SK-N-SH (cell line): Measurements from ENCODE around the gene ABCB6. TPM values are rescaled to one million over a fixed set of nuclear protein-coding genes. Genes with fewer than 3 reads are reported as not detected.
A peak's percentile ranks its signal among the peaks of the same experiment; 100 is the strongest.

Experiments used
- CTCF ChIA-PET: fragments of 300-600, 350-600 bp; formaldehyde crosslinking; extraction: SDS; loops from one replicate; lab custom pipeline; 2021; lab: Yijun Ruan, JAX
- POLR2A ChIA-PET: fragments of 350-600 bp; sonication (Branson Sonifier 250); formaldehyde crosslinking; extraction: SDS; loops from one replicate; lab custom pipeline; 2020; ENCODE audit warnings: antibody characterized with exemption, inconsistent platforms; lab: Yijun Ruan, JAX
- DNase-seq: peaks from one replicate; pipeline ENCODE4 v3.0.0; 2012
- H2AFZ ChIP-seq: fragments of 200-600 bp; sonication (generic); 2 replicates; pipeline ENCODE4 v1.8.1; 2016; ENCODE audit warnings: antibody characterized with exemption, mild to moderate bottlenecking, low read depth
- H3F3A ChIP-seq: fragments of 200-600 bp; sonication (generic); replicated peaks from 2 replicates; pipeline ENCODE3; 2016; ENCODE audit warnings: antibody characterized with exemption, mild to moderate bottlenecking; ENCODE audit not compliant: insufficient read depth
- H3K27ac ChIP-seq, 2 experiments: fragments of 200-500 bp in 1 of 2; fragments of 200-600 bp in 1 of 2; sonication (Bioruptor generic) in 1 of 2; sonication (generic), shearing (Covaris generic) in 1 of 2; 2 replicates each; pipeline versions ENCODE4 v1.5.1 to v1.6.1; 2014 to 2016; ENCODE audit warnings: low read depth in 2 of 2, inconsistent platforms in 1 of 2, low read length in 1 of 2, mild to moderate bottlenecking in 1 of 2, mixed read lengths in 1 of 2
- H3K27me3 ChIP-seq: fragments of 200-600 bp; sonication (generic), shearing (Covaris generic); 2 replicates; pipeline ENCODE4 v1.6.1; 2016; ENCODE audit warnings: mixed run types; ENCODE audit not compliant: insufficient read depth
- H3K36me3 ChIP-seq, 2 experiments: fragments of 200-500 bp in 1 of 2; fragments of 200-600 bp in 1 of 2; sonication (Bioruptor generic) in 1 of 2; sonication (generic) in 1 of 2; replicated peaks in 1 of 2; 2 replicates each; pipeline versions ENCODE3 to v1.5.1; 2014 to 2016; ENCODE audit warnings: low read length in 1 of 2, mild to moderate bottlenecking in 1 of 2; ENCODE audit not compliant: insufficient read depth in 2 of 2, control insufficient read depth in 1 of 2
- H3K4me1 ChIP-seq, 2 experiments: fragments of 200-500 bp in 1 of 2; fragments of 200-600 bp in 1 of 2; sonication (Bioruptor generic) in 1 of 2; sonication (generic), shearing (Covaris generic) in 1 of 2; 2 replicates each; pipeline versions ENCODE4 v1.5.1 to v1.6.1; 2014 to 2016; ENCODE audit warnings: low read depth in 1 of 2, low read length in 1 of 2, mixed run types in 1 of 2; ENCODE audit not compliant: insufficient read depth in 2 of 2, control insufficient read depth in 1 of 2
- H3K4me2 ChIP-seq: fragments of 200-600 bp; sonication (generic), shearing (Covaris generic); 2 replicates; pipeline ENCODE4 v1.6.1; 2017; ENCODE audit warnings: mixed run types
- H3K4me3 ChIP-seq, 2 experiments: fragments of 200-500 bp in 1 of 2; fragments of 200-600 bp in 1 of 2; sonication (Bioruptor generic) in 1 of 2; sonication (generic), shearing (Covaris generic) in 1 of 2; 2 replicates each; pipeline versions ENCODE4 v1.5.1 to v1.8.1; 2014 to 2016; ENCODE audit warnings: low read depth in 2 of 2, inconsistent platforms in 1 of 2, low read length in 1 of 2, mild to moderate bottlenecking in 1 of 2, mixed read lengths in 1 of 2, moderate library complexity in 1 of 2
- H3K79me2 ChIP-seq: fragments of 200-600 bp; sonication (generic); 2 replicates; pipeline ENCODE4 v1.8.1; 2017; ENCODE audit warnings: mild to moderate bottlenecking; ENCODE audit not compliant: insufficient read depth
- H3K9ac ChIP-seq: fragments of 200-600 bp; sonication (generic); 2 replicates; pipeline ENCODE4 v1.6.1; 2017; ENCODE audit warnings: mixed run types
- H3K9me2 ChIP-seq: fragments of 200-600 bp; sonication (generic); 2 replicates; pipeline ENCODE4 v1.6.1; 2017; ENCODE audit warnings: mixed run types
- H3K9me3 ChIP-seq: fragments of 200-600 bp; sonication (generic); 2 replicates; pipeline ENCODE4 v1.6.1; 2017; ENCODE audit warnings: mixed run types, mild to moderate bottlenecking, moderate library complexity
- H4K20me1 ChIP-seq: fragments of 200-600 bp; sonication (generic); 2 replicates; pipeline ENCODE4 v1.6.1; 2017; ENCODE audit warnings: mild to moderate bottlenecking, mixed run types; ENCODE audit not compliant: insufficient read depth
- ELF1 ChIP-seq: IDR thresholded peaks from 2 replicates; pipeline ENCODE4 v1.4.0; 2012
- EP300 ChIP-seq, 2 experiments: IDR thresholded peaks; 2 replicates each; pipeline versions ENCODE4 v1.4.0 to v1.6.1; 2012; ENCODE audit warnings: borderline replicate concordance in 1 of 2, low read depth in 1 of 2, low read length in 1 of 2
- EZH2phosphoT487 ChIP-seq: fragments of 200-600 bp; sonication (generic); IDR thresholded peaks from 2 replicates; pipeline ENCODE4 v1.6.1; 2017; ENCODE audit warnings: low read depth, mixed run types, mild to moderate bottlenecking, antibody characterized with exemption, moderate library complexity, borderline replicate concordance
- FOXJ3 ChIP-seq: sonication (generic); formaldehyde crosslinking; IDR thresholded peaks from 2 replicates; pipeline ENCODE4 v1.5.1; 2020; ENCODE audit warnings: mild to moderate bottlenecking, missing genetic modification reagents
- FOXM1 ChIP-seq: IDR thresholded peaks from 2 replicates; pipeline ENCODE4 v1.4.0; 2012; ENCODE audit warnings: low read depth, mild to moderate bottlenecking
- GABPA ChIP-seq: IDR thresholded peaks from 2 replicates; pipeline ENCODE4 v1.4.0; 2012; ENCODE audit warnings: low read depth, mild to moderate bottlenecking
- JUND ChIP-seq: IDR thresholded peaks from 2 replicates; pipeline ENCODE4 v1.4.0; 2012
- MXI1 ChIP-seq: IDR thresholded peaks from 2 replicates; pipeline ENCODE4 v1.6.1; 2012; ENCODE audit warnings: mild to moderate bottlenecking, low read depth, low read length, improper control_type of control experiment
- NRF1 ChIP-seq: IDR thresholded peaks from 2 replicates; pipeline ENCODE4 v1.6.1; 2012; ENCODE audit warnings: low read depth, mild to moderate bottlenecking, low read length
- POLR2AphosphoS5 ChIP-seq: IDR thresholded peaks from 2 replicates; pipeline ENCODE4 v1.6.1; 2012; ENCODE audit warnings: low read depth, low read length
- RAD21 ChIP-seq: IDR thresholded peaks from 2 replicates; pipeline ENCODE4 v1.6.1; 2012; ENCODE audit warnings: mild to moderate bottlenecking, low read length
- RXRA ChIP-seq: IDR thresholded peaks from 2 replicates; pipeline ENCODE4 v1.4.0; 2012; ENCODE audit warnings: low read depth, mild to moderate bottlenecking, borderline replicate concordance
- SMC3 ChIP-seq: IDR thresholded peaks from 2 replicates; pipeline ENCODE4 v1.6.1; 2012; ENCODE audit warnings: low read depth, low read length, improper control_type of control experiment
- TCF12 ChIP-seq: IDR thresholded peaks from 2 replicates; pipeline ENCODE4 v1.4.0; 2012
- YY1 ChIP-seq: IDR thresholded peaks from 2 replicates; pipeline ENCODE4 v1.4.0; 2012; ENCODE audit warnings: low read depth, mild to moderate bottlenecking
- ZBTB33 ChIP-seq: IDR thresholded peaks from 2 replicates; pipeline ENCODE4 v1.4.0; 2012; ENCODE audit warnings: low read depth, borderline replicate concordance
- WGBS: methylation state at CpG from one replicate; pipeline ENCODE4 v1.1.6; 2017; ENCODE audit warnings: low lambda C conversion rate; 5-methylcytosine and 5-hydroxymethylcytosine counted together
- polyA plus RNA-seq, 3 experiments: library from polyadenylated mRNA; depleted of rRNA; stranded (reverse); fragments of >200 nt; gene quantifications; 2 replicates each; pipeline ENCODE4 v1.2.3, GENCODE V29; 2012
- TF ChIP-seq, protein P1 (sequence below): IDR thresholded peaks from 2 replicates; pipeline ENCODE4; 2012
- TF ChIP-seq, protein P2 (sequence below): fragments of 200-600 bp; sonication (generic); IDR thresholded peaks from 2 replicates; pipeline ENCODE4 v1.6.1; 2017; ENCODE audit warnings: antibody characterized with exemption, mild to moderate bottlenecking, moderate library complexity
- TF ChIP-seq, protein P3 (sequence below): IDR thresholded peaks from 2 replicates; pipeline ENCODE4 v1.6.1; 2012; ENCODE audit warnings: mild to moderate bottlenecking, low read depth, low read length, moderate library complexity
- TF ChIP-seq, protein P4 (sequence below): fragments of 150-350 bp; IDR thresholded peaks from 2 replicates; pipeline ENCODE4 v1.6.1; 2017; ENCODE audit warnings: antibody characterized with exemption, low read length, low read depth, borderline replicate concordance
- TF ChIP-seq, protein P5 (sequence below): IDR thresholded peaks from 2 replicates; pipeline ENCODE4 v1.4.0; 2012; ENCODE audit warnings: low read depth
- TF ChIP-seq, protein P6 (sequence below): IDR thresholded peaks from 2 replicates; pipeline ENCODE4 v1.4.0; 2012; ENCODE audit warnings: low read depth, borderline replicate concordance

Gene ABCB6
- polyA plus RNA-seq, 1 of the 3 experiments (the other 2 are of a cell fraction) = 27.4 TPM

GRCh38 chr2:219229305-219230058 is 10.7 kb upstream of the ABCB6 start, which contains the start of the genes ANKZF1 and ATG9A:
Gene ANKZF1 (plus strand): TSS chr2:219229806. CDS start chr2:219230258, 452 bp downstream.
Gene ATG9A (minus strand): TSS chr2:219229636. CDS start chr2:219228024, 1,612 bp downstream.
- peak within 1 kb of the TSS; percentile 74 to 77 for H3K27ac ChIP-seq
- CTCF ChIA-PET = interaction anchor here (0.8 to 5.1 kb wide), 10 partner anchors 10 to 200 kb away, joined by 3 to 40 read pairs (median 4); partner anchors contain the start of gene ABCB6
- no peaks in the 10 kb centered on the region for H3K9me3 ChIP-seq
- peak within 1 kb of the TSS; percentile 78 for H3K9ac ChIP-seq
- peaks cover 9 to 39% of the 10 kb centered on the region in 2 experiments for H3K36me3 ChIP-seq
- peak; percentile 98 for DNase-seq
- H3K4me2 ChIP-seq = peak within 1 kb of the TSS; percentile 98
- no peaks in the 10 kb centered on the region for H4K20me1 ChIP-seq
- H3K79me2 ChIP-seq = peaks cover 27% of the 10 kb centered on the region
- POLR2A ChIA-PET = interaction anchor here (0.6 to 2.7 kb wide), 6 partner anchors 11 to 268 kb away, joined by 3 to 23 read pairs (median 7); partner anchors contain the start of genes ABCB6, CNPPD1, GLB1L and STK16
- under 1% methylated on average over 36 of the region's 80 CpGs for WGBS
- H3K9me2 ChIP-seq = no peaks in the 10 kb centered on the region
- no peaks in the 10 kb centered on the region for H3K27me3 ChIP-seq
- H2AFZ ChIP-seq = peak within 1 kb of the TSS; percentile 80
- H3K4me3 ChIP-seq = peak within 1 kb of the TSS; percentile 82 to 87
- H3K4me1 ChIP-seq = peaks cover 3 to 16% of the 10 kb centered on the region in 2 experiments; a peak in 1 of 4 replicates
- peaks cover 11% of the 10 kb centered on the region for H3F3A ChIP-seq
- TF ChIP-seq FOXM1 (no peak), TCF12 (no peak), GABPA (0 out of 2 replicates have a peak, but pooled peaks have one; percentile 31), SMC3 (no peak), EP300 (IDR thresholded peaks at IDR 0.05; ENCODE audit: borderline replicate concordance in 1 of 2, low read depth in 1 of 2, low read length in 1 of 2) (no peak), ZBTB33 (peak; percentile 65; the same call in 1 of the 2 replicates), RXRA (no peak), EZH2phosphoT487 (no peak), NRF1 (peak; percentile 49), JUND (no peak), FOXJ3 (CRISPR knock-in tag) (no peak; the same call in 1 of the 2 replicates), RAD21 (no peak), POLR2AphosphoS5 (peak; percentile 82), YY1 (no peak), ELF1 (peak; percentile 56; the same call in 1 of the 2 replicates), MXI1 (peak; percentile 86)
- TF ChIP-seq, protein P1, sequence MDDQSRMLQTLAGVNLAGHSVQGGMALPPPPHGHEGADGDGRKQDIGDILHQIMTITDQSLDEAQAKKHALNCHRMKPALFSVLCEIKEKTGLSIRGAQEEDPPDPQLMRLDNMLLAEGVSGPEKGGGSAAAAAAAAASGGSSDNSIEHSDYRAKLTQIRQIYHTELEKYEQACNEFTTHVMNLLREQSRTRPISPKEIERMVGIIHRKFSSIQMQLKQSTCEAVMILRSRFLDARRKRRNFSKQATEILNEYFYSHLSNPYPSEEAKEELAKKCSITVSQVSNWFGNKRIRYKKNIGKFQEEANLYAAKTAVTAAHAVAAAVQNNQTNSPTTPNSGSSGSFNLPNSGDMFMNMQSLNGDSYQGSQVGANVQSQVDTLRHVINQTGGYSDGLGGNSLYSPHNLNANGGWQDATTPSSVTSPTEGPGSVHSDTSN = peak; percentile 100
- TF ChIP-seq, protein P2, sequence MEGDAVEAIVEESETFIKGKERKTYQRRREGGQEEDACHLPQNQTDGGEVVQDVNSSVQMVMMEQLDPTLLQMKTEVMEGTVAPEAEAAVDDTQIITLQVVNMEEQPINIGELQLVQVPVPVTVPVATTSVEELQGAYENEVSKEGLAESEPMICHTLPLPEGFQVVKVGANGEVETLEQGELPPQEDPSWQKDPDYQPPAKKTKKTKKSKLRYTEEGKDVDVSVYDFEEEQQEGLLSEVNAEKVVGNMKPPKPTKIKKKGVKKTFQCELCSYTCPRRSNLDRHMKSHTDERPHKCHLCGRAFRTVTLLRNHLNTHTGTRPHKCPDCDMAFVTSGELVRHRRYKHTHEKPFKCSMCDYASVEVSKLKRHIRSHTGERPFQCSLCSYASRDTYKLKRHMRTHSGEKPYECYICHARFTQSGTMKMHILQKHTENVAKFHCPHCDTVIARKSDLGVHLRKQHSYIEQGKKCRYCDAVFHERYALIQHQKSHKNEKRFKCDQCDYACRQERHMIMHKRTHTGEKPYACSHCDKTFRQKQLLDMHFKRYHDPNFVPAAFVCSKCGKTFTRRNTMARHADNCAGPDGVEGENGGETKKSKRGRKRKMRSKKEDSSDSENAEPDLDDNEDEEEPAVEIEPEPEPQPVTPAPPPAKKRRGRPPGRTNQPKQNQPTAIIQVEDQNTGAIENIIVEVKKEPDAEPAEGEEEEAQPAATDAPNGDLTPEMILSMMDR = no peak
- TF ChIP-seq, protein P3, sequence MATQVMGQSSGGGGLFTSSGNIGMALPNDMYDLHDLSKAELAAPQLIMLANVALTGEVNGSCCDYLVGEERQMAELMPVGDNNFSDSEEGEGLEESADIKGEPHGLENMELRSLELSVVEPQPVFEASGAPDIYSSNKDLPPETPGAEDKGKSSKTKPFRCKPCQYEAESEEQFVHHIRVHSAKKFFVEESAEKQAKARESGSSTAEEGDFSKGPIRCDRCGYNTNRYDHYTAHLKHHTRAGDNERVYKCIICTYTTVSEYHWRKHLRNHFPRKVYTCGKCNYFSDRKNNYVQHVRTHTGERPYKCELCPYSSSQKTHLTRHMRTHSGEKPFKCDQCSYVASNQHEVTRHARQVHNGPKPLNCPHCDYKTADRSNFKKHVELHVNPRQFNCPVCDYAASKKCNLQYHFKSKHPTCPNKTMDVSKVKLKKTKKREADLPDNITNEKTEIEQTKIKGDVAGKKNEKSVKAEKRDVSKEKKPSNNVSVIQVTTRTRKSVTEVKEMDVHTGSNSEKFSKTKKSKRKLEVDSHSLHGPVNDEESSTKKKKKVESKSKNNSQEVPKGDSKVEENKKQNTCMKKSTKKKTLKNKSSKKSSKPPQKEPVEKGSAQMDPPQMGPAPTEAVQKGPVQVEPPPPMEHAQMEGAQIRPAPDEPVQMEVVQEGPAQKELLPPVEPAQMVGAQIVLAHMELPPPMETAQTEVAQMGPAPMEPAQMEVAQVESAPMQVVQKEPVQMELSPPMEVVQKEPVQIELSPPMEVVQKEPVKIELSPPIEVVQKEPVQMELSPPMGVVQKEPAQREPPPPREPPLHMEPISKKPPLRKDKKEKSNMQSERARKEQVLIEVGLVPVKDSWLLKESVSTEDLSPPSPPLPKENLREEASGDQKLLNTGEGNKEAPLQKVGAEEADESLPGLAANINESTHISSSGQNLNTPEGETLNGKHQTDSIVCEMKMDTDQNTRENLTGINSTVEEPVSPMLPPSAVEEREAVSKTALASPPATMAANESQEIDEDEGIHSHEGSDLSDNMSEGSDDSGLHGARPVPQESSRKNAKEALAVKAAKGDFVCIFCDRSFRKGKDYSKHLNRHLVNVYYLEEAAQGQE = no peak
- TF ChIP-seq, protein P4, sequence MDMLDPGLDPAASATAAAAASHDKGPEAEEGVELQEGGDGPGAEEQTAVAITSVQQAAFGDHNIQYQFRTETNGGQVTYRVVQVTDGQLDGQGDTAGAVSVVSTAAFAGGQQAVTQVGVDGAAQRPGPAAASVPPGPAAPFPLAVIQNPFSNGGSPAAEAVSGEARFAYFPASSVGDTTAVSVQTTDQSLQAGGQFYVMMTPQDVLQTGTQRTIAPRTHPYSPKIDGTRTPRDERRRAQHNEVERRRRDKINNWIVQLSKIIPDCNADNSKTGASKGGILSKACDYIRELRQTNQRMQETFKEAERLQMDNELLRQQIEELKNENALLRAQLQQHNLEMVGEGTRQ = no peak
- TF ChIP-seq, protein P5, sequence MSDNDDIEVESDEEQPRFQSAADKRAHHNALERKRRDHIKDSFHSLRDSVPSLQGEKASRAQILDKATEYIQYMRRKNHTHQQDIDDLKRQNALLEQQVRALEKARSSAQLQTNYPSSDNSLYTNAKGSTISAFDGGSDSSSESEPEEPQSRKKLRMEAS = peak; percentile 57
- TF ChIP-seq, protein P6, sequence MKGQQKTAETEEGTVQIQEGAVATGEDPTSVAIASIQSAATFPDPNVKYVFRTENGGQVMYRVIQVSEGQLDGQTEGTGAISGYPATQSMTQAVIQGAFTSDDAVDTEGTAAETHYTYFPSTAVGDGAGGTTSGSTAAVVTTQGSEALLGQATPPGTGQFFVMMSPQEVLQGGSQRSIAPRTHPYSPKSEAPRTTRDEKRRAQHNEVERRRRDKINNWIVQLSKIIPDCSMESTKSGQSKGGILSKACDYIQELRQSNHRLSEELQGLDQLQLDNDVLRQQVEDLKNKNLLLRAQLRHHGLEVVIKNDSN = no peak
